GM19043 (cell line): Measurements from ENCODE around the gene CAST.
A peak's percentile ranks its signal among the peaks of the same experiment; 100 is the strongest.

Source experiments
- ATAC-seq: cut with Tn5 transposase; IDR thresholded peaks from one replicate; pipeline ENCODE4 v1.9.1; 2021; ENCODE audit warnings: low read depth; ENCODE audit not compliant: unreplicated experiment

CAST gene

GRCh38 chr5:96812851-96813250 is 150.7 kb downstream of the CAST start:
- ATAC-seq, result no peak

- no peak for ATAC-seq
These were observed 151.9 kb downstream of the CAST start for GRCh38 chr5:96814041-96814440.

GRCh38 chr5:96816411-96816939 is 154.3 kb downstream of the CAST start:
- peak; percentile 76 for ATAC-seq

- peak; percentile 27 for ATAC-seq
These were observed 154.8 kb downstream of the CAST start for GRCh38 chr5:96816991-96817390.

- no peak for ATAC-seq
These were observed 155.3 kb downstream of the CAST start for GRCh38 chr5:96817506-96817905.

DNA sequence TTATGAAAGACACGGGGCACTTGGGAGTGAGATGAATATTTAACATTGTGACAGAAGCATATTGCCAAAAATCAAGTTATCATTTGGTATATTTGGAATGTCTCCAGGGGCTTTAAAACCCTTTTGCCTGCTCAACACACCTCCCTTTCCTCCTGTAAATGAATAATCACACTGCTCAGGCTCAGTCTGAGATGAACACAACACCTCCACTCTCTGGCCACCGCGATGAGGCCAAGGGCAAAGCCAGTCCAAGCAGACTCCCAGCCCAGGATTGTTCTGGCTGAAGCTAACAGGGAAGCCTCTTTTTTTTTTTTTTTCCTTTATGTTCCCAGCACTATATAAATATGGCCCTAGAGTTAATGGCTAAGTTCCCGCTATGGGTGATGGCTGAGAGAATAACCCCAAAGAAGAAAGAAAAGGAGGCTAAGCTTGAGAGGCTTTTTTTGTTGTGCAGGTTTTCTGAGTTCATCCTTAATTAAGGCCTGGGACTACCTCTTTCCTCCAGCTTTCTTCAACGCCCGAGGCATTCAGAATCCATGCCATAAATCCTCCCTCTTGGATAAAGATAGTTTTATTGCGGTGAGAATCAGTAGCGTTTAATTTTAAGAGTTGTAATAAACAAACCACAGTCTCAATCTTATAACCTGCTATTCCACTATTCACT is 156.1 kb downstream of the CAST start:
- no peak for ATAC-seq

- no peak for ATAC-seq
These were observed 157.6 kb downstream of the CAST start for GRCh38 chr5:96819806-96820205.

DNA sequence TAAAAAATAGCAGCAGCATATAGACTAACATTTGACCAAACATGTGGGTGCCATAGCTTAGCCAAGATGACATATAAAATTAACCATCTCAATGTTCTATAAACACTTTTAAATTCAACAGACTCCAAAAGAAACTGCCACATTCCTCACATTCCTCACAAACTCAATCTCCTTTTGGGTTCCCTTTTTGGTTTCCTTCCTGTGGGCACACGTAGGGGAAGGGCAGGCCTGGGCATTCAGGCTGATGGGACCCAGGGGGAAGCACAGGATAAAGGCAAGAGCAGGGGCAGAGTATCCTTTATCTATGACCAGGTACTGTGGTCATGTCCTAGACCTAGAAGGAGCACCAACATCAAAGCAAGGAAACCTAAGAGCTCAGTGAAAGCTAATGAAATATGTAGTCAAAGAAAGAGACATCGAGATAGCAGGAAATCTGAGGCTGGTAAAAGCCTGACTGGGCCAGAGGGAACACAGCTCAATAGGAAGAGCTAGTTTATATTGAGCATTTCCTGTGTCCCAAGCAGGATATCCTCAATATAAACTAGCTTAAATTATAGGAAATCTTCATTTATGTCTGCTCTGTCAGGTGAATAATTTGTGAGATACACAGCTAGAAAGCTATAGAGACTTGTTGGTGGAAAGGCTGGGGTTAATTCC is 159.2 kb downstream of the CAST start:
- ATAC-seq, result no peak

- ATAC-seq, result no peak
These were observed 160.7 kb downstream of the CAST start for GRCh38 chr5:96822686-96823459.

GRCh38 chr5:96823900-96824380 is 161.8 kb downstream of the CAST start:
- peak; percentile 98 for ATAC-seq
